HepG2 (cell line): ENCODE data around the gene ACTR1B. TPM values are rescaled to one million over a fixed set of nuclear protein-coding genes. Genes with fewer than 3 reads are reported as not detected.

Source experiments
- DMAP1 ChIP-seq: IDR thresholded peaks from 2 replicates; pipeline ENCODE4 v1.6.1; 2016
- EHMT2 ChIP-seq: fragments of 200-600 bp; sonication (generic); IDR thresholded peaks from 2 replicates; pipeline ENCODE4 v1.7.0; 2017; ENCODE audit warnings: antibody characterized with exemption, low read depth, low read length, borderline replicate concordance
- ELF3 ChIP-seq: IDR thresholded peaks from 2 replicates; pipeline ENCODE4 v1.6.1; 2016; ENCODE audit warnings: missing genetic modification reagents, missing compliant biosample characterization
- ETV6 ChIP-seq: sonication (generic); formaldehyde crosslinking; conservative IDR thresholded peaks from 2 replicates; pipeline ENCODE4 v1.4.0; 2020; ENCODE audit warnings: missing genetic modification reagents
- EZH2 ChIP-seq: conservative IDR thresholded peaks from 2 replicates; pipeline ENCODE4 v1.6.1; 2012; ENCODE audit warnings: mild to moderate bottlenecking, low read depth, low read length, moderate library complexity
- HIC2 ChIP-seq: sonication (generic); formaldehyde crosslinking; IDR thresholded peaks from 2 replicates; pipeline ENCODE4 v1.9.0; 2022; ENCODE audit warnings: low read depth, missing genetic modification reagents
- JUND ChIP-seq: sonication (generic); formaldehyde crosslinking; IDR thresholded peaks from 2 replicates; pipeline ENCODE4 v1.8.0; 2022; ENCODE audit warnings: mild to moderate bottlenecking, missing genetic modification reagents
- MBD4 ChIP-seq: IDR thresholded peaks from 2 replicates; pipeline ENCODE4 v1.6.1; 2012; ENCODE audit warnings: low read length, inconsistent platforms, borderline replicate concordance
- PPARG ChIP-seq: conservative IDR thresholded peaks from 2 replicates; pipeline ENCODE4 v1.6.1; 2016; ENCODE audit warnings: missing biosample characterization, missing genetic modification reagents
- RFX3 ChIP-seq: IDR thresholded peaks from 2 replicates; pipeline ENCODE4 v1.6.1; 2016; ENCODE audit warnings: missing biosample characterization, missing genetic modification reagents
- SKI ChIP-seq: fragments of 450-650 bp; IDR thresholded peaks from one replicate; pipeline ENCODE4 v1.6.1; 2018; ENCODE audit warnings: mild to moderate bottlenecking; ENCODE audit not compliant: partially characterized antibody
- SSRP1 ChIP-seq: IDR thresholded peaks from 2 replicates; pipeline ENCODE4 v1.6.1; 2016; ENCODE audit warnings: control low read depth
- SUZ12 ChIP-seq: fragments of 150-350 bp; IDR thresholded peaks from 2 replicates; pipeline ENCODE4 v1.6.1; 2014; ENCODE audit warnings: low read depth, low read length
- THRA ChIP-seq: sonication (generic); formaldehyde crosslinking; IDR thresholded peaks from 2 replicates; pipeline ENCODE4 v1.4.0; 2020; ENCODE audit warnings: missing genetic modification reagents, borderline replicate concordance
- TMF1 ChIP-seq: sonication (generic); formaldehyde crosslinking; IDR thresholded peaks from 2 replicates; pipeline ENCODE4 v1.8.1; 2022; ENCODE audit warnings: low read depth, missing genetic modification reagents
- ZBTB49 ChIP-seq: sonication (generic); formaldehyde crosslinking; IDR thresholded peaks from 2 replicates; pipeline ENCODE4 v1.4.0; 2020; ENCODE audit warnings: missing genetic modification reagents, borderline replicate concordance
- ZGPAT ChIP-seq: IDR thresholded peaks from 2 replicates; pipeline ENCODE4 v1.6.1; 2016; ENCODE audit warnings: mild to moderate bottlenecking
- ZIK1 ChIP-seq: sonication (generic); formaldehyde crosslinking; IDR thresholded peaks from 2 replicates; pipeline ENCODE4 v1.5.0; 2020; ENCODE audit warnings: mild to moderate bottlenecking, low read depth, missing genetic modification reagents, borderline replicate concordance
- ZNF296 ChIP-seq: sonication (generic); formaldehyde crosslinking; conservative IDR thresholded peaks from 2 replicates; pipeline ENCODE4 v1.5.0; 2020; ENCODE audit warnings: mild to moderate bottlenecking, missing genetic modification reagents
- ZNF570 ChIP-seq: sonication (generic); formaldehyde crosslinking; IDR thresholded peaks from 2 replicates; pipeline ENCODE4 v1.4.0; 2020; ENCODE audit warnings: mild to moderate bottlenecking, missing genetic modification reagents, borderline replicate concordance
- ZNF792 ChIP-seq: IDR thresholded peaks from 2 replicates; pipeline ENCODE4 v1.6.1; 2016
- ZNF83 ChIP-seq: sonication (generic); formaldehyde crosslinking; IDR thresholded peaks from 2 replicates; pipeline ENCODE4 v1.4.0; 2020; ENCODE audit warnings: missing genetic modification reagents, mild to moderate bottlenecking, borderline replicate concordance
- polyA plus RNA-seq, 8 experiments: library from polyadenylated mRNA; depleted of rRNA in 3 of 8; stranded (reverse) in 7 of 8; unstranded in 1 of 8; fragments of >200 nt; fragmentation: Illumina TruSeq in 4 of 8; extraction: Trizol in 4 of 8; gene quantifications; 2 replicates each; pipeline versions ENCODE4 v1.2.1 to v1.2.3, GENCODE V29; 2011 to 2016; ENCODE audit warnings: low read depth in 4 of 8, missing spikeins in 1 of 8, mixed read lengths in 1 of 8; ENCODE audit not compliant: insufficient read depth in 1 of 8
- total RNA-seq, 5 experiments: library from RNA; depleted of rRNA; stranded (reverse); fragments of >200 nt; fragmentation: Illumina TruSeq; extraction: Trizol; gene quantifications; 2 replicates each; pipeline ENCODE4 v1.2.3, GENCODE V29; 2016; ENCODE audit warnings: low read depth in 1 of 5
- TF ChIP-seq, protein P1 (sequence below): IDR thresholded peaks from 2 replicates; pipeline ENCODE4 v1.6.1; 2016; ENCODE audit warnings: missing compliant biosample characterization, missing genetic modification reagents, borderline replicate concordance

The ACTR1B gene
- total and polyA plus RNA-seq, 2 of the 13 experiments (the other 11 are each of a cell fraction or from before 2014, with no cell fraction given) = 61.7 to 76.7 TPM

- TF ChIP-seq ZNF83 (CRISPR knock-in tag) (no peak), ELF3 (no peak), ZNF570 (CRISPR knock-in tag) (no peak), SKI (peak; percentile 70), SUZ12 (no peak), HIC2 (no peak), SSRP1 (CRISPR knock-in tag) (no peak), ETV6 (0 out of 2 replicates have a peak, but pooled peaks have one; percentile 79), JUND (CRISPR knock-in tag) (peak; percentile 95), ZNF296 (CRISPR knock-in tag) (no peak), PPARG (CRISPR knock-in tag) (peak; percentile 16; the same call in 1 of the 2 replicates), THRA (CRISPR knock-in tag) (peak; percentile 19), TMF1 (CRISPR knock-in tag) (no peak), DMAP1 (peak; percentile 55; the same call in 1 of the 2 replicates), RFX3 (CRISPR knock-in tag) (peak; percentile 64), ZNF792 (CRISPR knock-in tag) (0 out of 2 replicates have a peak, but pooled peaks have one; percentile 29), ZIK1 (CRISPR knock-in tag) (no peak), ZGPAT (peak; percentile 60), EZH2 (no peak), MBD4 (no peak), EHMT2 (no peak), ZBTB49 (CRISPR knock-in tag) (no peak)
- TF ChIP-seq, protein P1, sequence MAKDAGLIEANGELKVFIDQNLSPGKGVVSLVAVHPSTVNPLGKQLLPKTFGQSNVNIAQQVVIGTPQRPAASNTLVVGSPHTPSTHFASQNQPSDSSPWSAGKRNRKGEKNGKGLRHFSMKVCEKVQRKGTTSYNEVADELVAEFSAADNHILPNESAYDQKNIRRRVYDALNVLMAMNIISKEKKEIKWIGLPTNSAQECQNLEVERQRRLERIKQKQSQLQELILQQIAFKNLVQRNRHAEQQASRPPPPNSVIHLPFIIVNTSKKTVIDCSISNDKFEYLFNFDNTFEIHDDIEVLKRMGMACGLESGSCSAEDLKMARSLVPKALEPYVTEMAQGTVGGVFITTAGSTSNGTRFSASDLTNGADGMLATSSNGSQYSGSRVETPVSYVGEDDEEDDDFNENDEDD (CRISPR knock-in tag) = peak; percentile 81; the same call in 1 of the 2 replicates
These were observed at the start of gene ACTR1B (continued) for GRCh38 chr2:97663962-97664635.
